WTC11 (cell line): ENCODE data around the gene KDM4B. TPM values are rescaled to one million over a fixed set of nuclear protein-coding genes. Genes with fewer than 3 reads are reported as not detected.
A peak's percentile ranks its signal among the peaks of the same experiment; 100 is the strongest.

Experiments used
- ATAC-seq: fragments of 200-7000 bp; cut with Tn5 transposase; 2 replicates; pipeline ENCODE4 v1.10.0; 2021; ENCODE audit warnings: mild to moderate bottlenecking, moderate library complexity
- CTCF ChIA-PET: fragments of 300-600 bp; sonication (Branson Sonifier 250); formaldehyde crosslinking; loops from one replicate; lab custom pipeline; 2021; ENCODE audit warnings: antibody characterized with exemption; lab: Charles Lee
- POLR2A ChIA-PET: fragments of 350-600 bp; sonication (Branson Sonifier 250); formaldehyde crosslinking; loops from one replicate; lab custom pipeline; 2021; ENCODE audit warnings: antibody characterized with exemption; lab: Charles Lee
- DNase-seq: peaks from one replicate; pipeline ENCODE4 v3.0.0; 2021; ENCODE audit warnings: low spot score
- H3K27ac Mint-ChIP-seq: 2 replicates; pipeline ENCODE4 v1.8.0; 2021; ENCODE audit warnings: mixed read lengths
- H3K27me3 Mint-ChIP-seq: 2 replicates; pipeline ENCODE4 v1.8.0; 2021; ENCODE audit warnings: low read depth, mild to moderate bottlenecking, moderate library complexity, mixed read lengths
- H3K36me3 Mint-ChIP-seq: 2 replicates; pipeline ENCODE4 v1.8.0; 2021; ENCODE audit warnings: mixed read lengths
- H3K4me1 Mint-ChIP-seq: 2 replicates; pipeline ENCODE4 v1.8.0; 2022; ENCODE audit warnings: mixed read lengths
- H3K4me3 Mint-ChIP-seq: 2 replicates; pipeline ENCODE4 v1.8.0; 2021; ENCODE audit warnings: mild to moderate bottlenecking, moderate library complexity, mixed read lengths
- H3K9me3 Mint-ChIP-seq: 2 replicates; pipeline ENCODE4 v1.8.0; 2021; ENCODE audit warnings: mixed read lengths
- ATF6 ChIP-seq: sonication (generic); formaldehyde crosslinking; IDR thresholded peaks from 2 replicates; pipeline ENCODE4 v1.8.1; 2023; ENCODE audit warnings: mild to moderate bottlenecking, missing genetic modification reagents
- ELF4 ChIP-seq: sonication (generic); formaldehyde crosslinking; IDR thresholded peaks from 2 replicates; pipeline ENCODE4 v1.8.1; 2022; ENCODE audit warnings: low read depth, mild to moderate bottlenecking, moderate library complexity, missing genetic modification reagents
- FOXP1 ChIP-seq: sonication (generic); formaldehyde crosslinking; IDR thresholded peaks from 2 replicates; pipeline ENCODE4 v1.8.0; 2022; ENCODE audit warnings: missing genetic modification reagents, mild to moderate bottlenecking, moderate library complexity, borderline replicate concordance
- GABPB1 ChIP-seq: sonication (generic); formaldehyde crosslinking; IDR thresholded peaks from 2 replicates; pipeline ENCODE4 v1.8.1; 2023; ENCODE audit warnings: mild to moderate bottlenecking, missing genetic modification reagents
- MAX ChIP-seq: sonication (generic); formaldehyde crosslinking; IDR thresholded peaks from 2 replicates; pipeline ENCODE4 v1.8.0; 2022; ENCODE audit warnings: mild to moderate bottlenecking, missing genetic modification reagents
- NFATC4 ChIP-seq: fragments of 250-450 bp; sonication (Bioruptor Pico); IDR thresholded peaks from 2 replicates; pipeline ENCODE4 v1.9.0; 2021; ENCODE audit warnings: mild to moderate bottlenecking
- NR1H2 ChIP-seq: sonication (generic); formaldehyde crosslinking; IDR thresholded peaks from 2 replicates; pipeline ENCODE4 v1.9.0; 2021; ENCODE audit warnings: mild to moderate bottlenecking, moderate library complexity, missing genetic modification reagents
- RORB ChIP-seq: fragments of 250-450 bp; sonication (Bioruptor Pico); IDR thresholded peaks from 2 replicates; pipeline ENCODE4 v1.9.0; 2021; ENCODE audit warnings: mild to moderate bottlenecking
- SP1 ChIP-seq: sonication (generic); formaldehyde crosslinking; conservative IDR thresholded peaks from 2 replicates; pipeline ENCODE4 v1.8.1; 2022; ENCODE audit warnings: missing genetic modification reagents
- STAT6 ChIP-seq: sonication (generic); formaldehyde crosslinking; conservative IDR thresholded peaks from 2 replicates; pipeline ENCODE4 v1.8.1; 2023; ENCODE audit warnings: mild to moderate bottlenecking, low read depth, missing genetic modification reagents, moderate library complexity
- ZBTB21 ChIP-seq: sonication (generic); formaldehyde crosslinking; IDR thresholded peaks from 2 replicates; pipeline ENCODE4 v1.8.1; 2023; ENCODE audit warnings: mild to moderate bottlenecking, missing genetic modification reagents, borderline replicate concordance
- ZNF121 ChIP-seq: sonication (generic); formaldehyde crosslinking; IDR thresholded peaks from 2 replicates; pipeline ENCODE4 v1.8.0; 2023; ENCODE audit warnings: missing genetic modification reagents
- ZNF317 ChIP-seq: sonication (generic); formaldehyde crosslinking; IDR thresholded peaks from 2 replicates; pipeline ENCODE4 v1.8.1; 2023; ENCODE audit warnings: low read depth, mild to moderate bottlenecking, moderate library complexity, missing genetic modification reagents, borderline replicate concordance
- ZNF396 ChIP-seq: fragments of 250-450 bp; sonication (Bioruptor Pico); IDR thresholded peaks from 2 replicates; pipeline ENCODE4 v1.8.0; 2021; ENCODE audit warnings: mild to moderate bottlenecking, moderate library complexity, borderline replicate concordance
- total RNA-seq: library from RNA; stranded (reverse); gene quantifications from 3 replicates; pipeline ENCODE4 v1.2.3, GENCODE V29; 2021
- TF ChIP-seq, protein P1 (sequence below): fragments of 250-450 bp; sonication (Bioruptor Pico); IDR thresholded peaks from 2 replicates; pipeline ENCODE4 v1.9.0; 2021; ENCODE audit warnings: mild to moderate bottlenecking
- TF ChIP-seq, protein P2 (sequence below): sonication (generic); formaldehyde crosslinking; IDR thresholded peaks from 2 replicates; pipeline ENCODE4 v1.8.0; 2023; ENCODE audit warnings: missing genetic modification reagents
- TF ChIP-seq, protein P3 (sequence below): sonication (generic); formaldehyde crosslinking; IDR thresholded peaks from 2 replicates; pipeline ENCODE4 v1.8.1; 2023; ENCODE audit warnings: mild to moderate bottlenecking, moderate library complexity, missing genetic modification reagents

Gene KDM4B
- total RNA-seq, 1 experiment from 2014 or later, result 43.2 TPM

DNA sequence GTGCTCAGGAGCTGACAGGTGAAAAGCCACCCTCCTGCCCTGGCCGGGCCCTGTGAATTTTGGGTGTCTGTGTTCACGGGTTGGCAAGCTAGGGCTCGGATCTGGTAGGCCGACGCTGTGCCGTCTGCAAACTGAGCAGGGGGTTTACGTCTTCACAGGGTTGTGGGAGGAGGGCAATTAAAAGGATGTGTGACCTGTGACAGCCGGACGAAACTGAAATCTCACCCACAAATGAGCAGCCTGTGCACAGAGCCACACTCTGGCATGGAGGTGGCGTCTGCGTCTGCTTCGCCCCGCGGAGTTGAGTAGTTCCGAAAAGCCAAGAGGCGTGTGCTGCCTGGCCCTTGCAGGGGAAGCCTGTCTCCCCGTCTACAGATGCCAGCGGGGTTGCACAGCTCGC is 117.3 kb downstream of the KDM4B start:
- POLR2A ChIA-PET, result interaction anchor here (0.6 to 1.1 kb wide), 3 partner anchors 20 to 46 kb away, joined by 3 to 4 read pairs (median 3); no protein-coding TSS in a partner anchor
- H3K36me3 Mint-ChIP-seq, result peaks cover 13% of the 10 kb centered on the region
- peak overlapping the region; percentile 83; the same call in 1 of the 2 replicates for H3K27ac Mint-ChIP-seq
- peaks cover 4% of the 10 kb centered on the region; the same call in 1 of the 2 replicates for H3K4me1 Mint-ChIP-seq
- H3K4me3 Mint-ChIP-seq, result no peak overlapping the region
- no peak; the same call in 1 of the 2 replicates for ATAC-seq
- no peaks in the 10 kb centered on the region for H3K27me3 Mint-ChIP-seq
- no peak for TF ChIP-seq ATF6
- TF ChIP-seq NFATC4 (CRISPR knock-in tag), result no peak
- TF ChIP-seq, all 79 proteins: peak for 0
- CTCF ChIA-PET, result interaction anchor here (0.5 to 4.3 kb wide), 43 partner anchors 10 to 506 kb away, joined by 3 to 65 read pairs (median 7); partner anchors contain the start of gene PLIN3
- no peak for DNase-seq
- no peaks in the 10 kb centered on the region for H3K9me3 Mint-ChIP-seq

DNA sequence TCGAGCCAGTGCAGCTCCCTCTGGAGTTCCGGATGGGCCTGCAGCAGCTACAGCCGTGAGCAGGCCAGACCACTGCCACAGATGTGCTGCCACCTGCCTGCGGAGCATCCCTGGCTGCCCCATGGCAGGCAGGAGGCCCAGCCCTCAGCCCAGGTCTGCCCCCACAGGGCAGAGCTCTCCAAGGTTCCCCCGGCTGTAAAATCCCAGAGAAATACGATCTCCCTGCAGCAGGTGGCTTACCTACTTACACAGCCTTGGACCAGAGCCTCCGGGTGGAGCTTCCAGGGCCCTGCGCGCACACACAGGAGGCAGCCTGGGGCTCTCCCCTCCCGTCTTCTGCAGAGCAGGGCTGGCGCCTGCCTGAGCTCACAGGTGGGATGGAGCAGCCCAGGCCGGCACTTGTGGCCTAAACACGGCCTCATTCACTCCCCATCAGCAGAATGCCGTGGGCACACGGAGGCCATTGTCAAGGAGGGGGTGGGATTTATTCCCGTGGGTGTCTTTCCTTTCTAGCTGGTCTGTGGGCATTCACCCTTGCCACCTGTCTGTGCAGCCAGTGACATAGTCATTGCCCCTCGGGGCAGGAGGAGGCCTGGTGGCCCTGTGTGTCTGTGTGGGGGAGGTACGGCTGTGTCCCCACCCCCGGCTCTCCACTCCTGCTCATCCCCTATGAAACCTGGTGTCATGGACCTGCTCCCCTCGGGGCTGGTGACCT is 118.0 kb downstream of the KDM4B start:
- Mint-ChIP-seq H3K27ac (no peak overlapping the region), H3K27me3 (no peaks in the 10 kb centered on the region), H3K4me1 (peaks cover 4% of the 10 kb centered on the region; the same call in 1 of the 2 replicates), H3K36me3 (peaks cover 12% of the 10 kb centered on the region), H3K9me3 (no peaks in the 10 kb centered on the region), H3K4me3 (no peak overlapping the region)
- ATAC-seq (peak; percentile 96), DNase-seq (peak; percentile 71)
- CTCF ChIA-PET, result interaction anchor here (0.5 to 4.3 kb wide), 47 partner anchors 8 to 506 kb away, joined by 3 to 65 read pairs (median 7); partner anchors contain the start of gene PLIN3
- 0 out of 2 replicates have a peak, but pooled peaks have one; percentile 40 for TF ChIP-seq FOXP1 (CRISPR knock-in tag)
- TF ChIP-seq NFATC4 (CRISPR knock-in tag), result no peak
- TF ChIP-seq ELF4 (CRISPR knock-in tag), result no peak
- TF ChIP-seq ZNF396 (CRISPR knock-in tag), result no peak
- no peak for TF ChIP-seq NR1H2 (CRISPR knock-in tag)
- TF ChIP-seq ZNF317 (CRISPR knock-in tag), result no peak
- TF ChIP-seq, protein P1, sequence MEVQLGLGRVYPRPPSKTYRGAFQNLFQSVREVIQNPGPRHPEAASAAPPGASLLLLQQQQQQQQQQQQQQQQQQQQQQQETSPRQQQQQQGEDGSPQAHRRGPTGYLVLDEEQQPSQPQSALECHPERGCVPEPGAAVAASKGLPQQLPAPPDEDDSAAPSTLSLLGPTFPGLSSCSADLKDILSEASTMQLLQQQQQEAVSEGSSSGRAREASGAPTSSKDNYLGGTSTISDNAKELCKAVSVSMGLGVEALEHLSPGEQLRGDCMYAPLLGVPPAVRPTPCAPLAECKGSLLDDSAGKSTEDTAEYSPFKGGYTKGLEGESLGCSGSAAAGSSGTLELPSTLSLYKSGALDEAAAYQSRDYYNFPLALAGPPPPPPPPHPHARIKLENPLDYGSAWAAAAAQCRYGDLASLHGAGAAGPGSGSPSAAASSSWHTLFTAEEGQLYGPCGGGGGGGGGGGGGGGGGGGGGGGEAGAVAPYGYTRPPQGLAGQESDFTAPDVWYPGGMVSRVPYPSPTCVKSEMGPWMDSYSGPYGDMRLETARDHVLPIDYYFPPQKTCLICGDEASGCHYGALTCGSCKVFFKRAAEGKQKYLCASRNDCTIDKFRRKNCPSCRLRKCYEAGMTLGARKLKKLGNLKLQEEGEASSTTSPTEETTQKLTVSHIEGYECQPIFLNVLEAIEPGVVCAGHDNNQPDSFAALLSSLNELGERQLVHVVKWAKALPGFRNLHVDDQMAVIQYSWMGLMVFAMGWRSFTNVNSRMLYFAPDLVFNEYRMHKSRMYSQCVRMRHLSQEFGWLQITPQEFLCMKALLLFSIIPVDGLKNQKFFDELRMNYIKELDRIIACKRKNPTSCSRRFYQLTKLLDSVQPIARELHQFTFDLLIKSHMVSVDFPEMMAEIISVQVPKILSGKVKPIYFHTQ (CRISPR knock-in tag), result no peak
- TF ChIP-seq, protein P2, sequence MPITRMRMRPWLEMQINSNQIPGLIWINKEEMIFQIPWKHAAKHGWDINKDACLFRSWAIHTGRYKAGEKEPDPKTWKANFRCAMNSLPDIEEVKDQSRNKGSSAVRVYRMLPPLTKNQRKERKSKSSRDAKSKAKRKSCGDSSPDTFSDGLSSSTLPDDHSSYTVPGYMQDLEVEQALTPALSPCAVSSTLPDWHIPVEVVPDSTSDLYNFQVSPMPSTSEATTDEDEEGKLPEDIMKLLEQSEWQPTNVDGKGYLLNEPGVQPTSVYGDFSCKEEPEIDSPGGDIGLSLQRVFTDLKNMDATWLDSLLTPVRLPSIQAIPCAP (CRISPR knock-in tag), result no peak
- no peak for TF ChIP-seq RORB (CRISPR knock-in tag)
- TF ChIP-seq, protein P3, sequence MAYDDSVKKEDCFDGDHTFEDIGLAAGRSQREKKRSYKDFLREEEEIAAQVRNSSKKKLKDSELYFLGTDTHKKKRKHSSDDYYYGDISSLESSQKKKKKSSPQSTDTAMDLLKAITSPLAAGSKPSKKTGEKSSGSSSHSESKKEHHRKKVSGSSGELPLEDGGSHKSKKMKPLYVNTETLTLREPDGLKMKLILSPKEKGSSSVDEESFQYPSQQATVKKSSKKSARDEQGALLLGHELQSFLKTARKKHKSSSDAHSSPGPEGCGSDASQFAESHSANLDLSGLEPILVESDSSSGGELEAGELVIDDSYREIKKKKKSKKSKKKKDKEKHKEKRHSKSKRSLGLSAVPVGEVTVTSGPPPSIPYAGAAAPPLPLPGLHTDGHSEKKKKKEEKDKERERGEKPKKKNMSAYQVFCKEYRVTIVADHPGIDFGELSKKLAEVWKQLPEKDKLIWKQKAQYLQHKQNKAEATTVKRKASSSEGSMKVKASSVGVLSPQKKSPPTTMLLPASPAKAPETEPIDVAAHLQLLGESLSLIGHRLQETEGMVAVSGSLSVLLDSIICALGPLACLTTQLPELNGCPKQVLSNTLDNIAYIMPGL (CRISPR knock-in tag), result peak; percentile 32; the same call in 1 of the 2 replicates
- TF ChIP-seq SP1 (CRISPR knock-in tag), result peak; percentile 39; the same call in 1 of the 2 replicates
- TF ChIP-seq GABPB1, result no peak
- peak; percentile 53; the same call in 1 of the 2 replicates for TF ChIP-seq MAX (CRISPR knock-in tag)
- no peak for TF ChIP-seq ZBTB21 (CRISPR knock-in tag)
- no peak for TF ChIP-seq STAT6 (CRISPR knock-in tag)
- TF ChIP-seq ZNF121, result peak; percentile 95
- no peak for TF ChIP-seq ATF6
- POLR2A ChIA-PET, result interaction anchor here (0.6 to 1.1 kb wide), 3 partner anchors 21 to 45 kb away, joined by 3 to 4 read pairs (median 3); no protein-coding TSS in a partner anchor
